WTC11 (cell line): Measurements from ENCODE around the gene GRP.
"Not testable (repeated sequence)": the region's sequence is repeated elsewhere in the genome, so short reads cannot be mapped to it uniquely, and the experiment has no call there.

ENCODE experiments used
- ATF2 ChIP-seq: sonication (generic); formaldehyde crosslinking; IDR thresholded peaks from 2 replicates; pipeline ENCODE4 v1.8.1; 2022; ENCODE audit warnings: low read depth, missing genetic modification reagents, borderline replicate concordance
- ATF3 ChIP-seq: sonication (generic); formaldehyde crosslinking; conservative IDR thresholded peaks from 2 replicates; pipeline ENCODE4 v1.8.1; 2022; ENCODE audit warnings: mild to moderate bottlenecking, missing genetic modification reagents
- CBFB ChIP-seq: sonication (generic); formaldehyde crosslinking; IDR thresholded peaks from 2 replicates; pipeline ENCODE4 v1.8.1; 2022; ENCODE audit warnings: mild to moderate bottlenecking, low read depth, missing genetic modification reagents
- CDX4 ChIP-seq: fragments of 250-450 bp; sonication (Bioruptor Pico); IDR thresholded peaks from 2 replicates; pipeline ENCODE4 v1.9.0; 2021; ENCODE audit warnings: moderate library complexity, mild to moderate bottlenecking, inconsistent platforms, borderline replicate concordance
- CTCF ChIP-seq: fragments of 200-600 bp; IDR thresholded peaks from 2 replicates; pipeline ENCODE4 v1.8.0; 2022; ENCODE audit warnings: antibody characterized with exemption
- FOXP4 ChIP-seq: sonication (generic); formaldehyde crosslinking; IDR thresholded peaks from 2 replicates; pipeline ENCODE4 v1.8.0; 2022; ENCODE audit warnings: mild to moderate bottlenecking, missing genetic modification reagents
- MAX ChIP-seq: sonication (generic); formaldehyde crosslinking; IDR thresholded peaks from 2 replicates; pipeline ENCODE4 v1.8.0; 2022; ENCODE audit warnings: mild to moderate bottlenecking, missing genetic modification reagents
- MLX ChIP-seq: sonication (generic); formaldehyde crosslinking; IDR thresholded peaks from 2 replicates; pipeline ENCODE4 v1.8.1; 2023; ENCODE audit warnings: mild to moderate bottlenecking, missing genetic modification reagents, moderate library complexity
- ZBTB21 ChIP-seq: sonication (generic); formaldehyde crosslinking; IDR thresholded peaks from 2 replicates; pipeline ENCODE4 v1.8.1; 2023; ENCODE audit warnings: mild to moderate bottlenecking, missing genetic modification reagents, borderline replicate concordance
- ZBTB43 ChIP-seq: sonication (generic); formaldehyde crosslinking; IDR thresholded peaks from 2 replicates; pipeline ENCODE4 v1.8.1; 2023; ENCODE audit warnings: mild to moderate bottlenecking, missing genetic modification reagents
- ZNF121 ChIP-seq: sonication (generic); formaldehyde crosslinking; IDR thresholded peaks from 2 replicates; pipeline ENCODE4 v1.8.0; 2023; ENCODE audit warnings: missing genetic modification reagents
- ZNF317 ChIP-seq: sonication (generic); formaldehyde crosslinking; IDR thresholded peaks from 2 replicates; pipeline ENCODE4 v1.8.1; 2023; ENCODE audit warnings: low read depth, mild to moderate bottlenecking, moderate library complexity, missing genetic modification reagents, borderline replicate concordance
- ZNF396 ChIP-seq: fragments of 250-450 bp; sonication (Bioruptor Pico); IDR thresholded peaks from 2 replicates; pipeline ENCODE4 v1.8.0; 2021; ENCODE audit warnings: mild to moderate bottlenecking, moderate library complexity, borderline replicate concordance
- ZNF532 ChIP-seq: fragments of 250-450 bp; sonication (Bioruptor Pico); IDR thresholded peaks from 2 replicates; pipeline ENCODE4 v1.9.0; 2021; ENCODE audit warnings: mild to moderate bottlenecking, borderline replicate concordance

GRCh38 chr18:59261842-59262241 is 41.9 kb downstream of the GRP start:
- not testable (repeated sequence) for TF ChIP-seq CTCF; ZBTB21; ATF2; ZNF396; ZNF121; ZBTB43 (CRISPR knock-in tag); MAX (CRISPR knock-in tag); ZNF532 (CRISPR knock-in tag); ATF3 (CRISPR knock-in tag); CDX4; ZNF317 (CRISPR knock-in tag); MLX (CRISPR knock-in tag); FOXP4 (CRISPR knock-in tag); CBFB (CRISPR knock-in tag)
